SK-N-MC (cell line): ENCODE results near the gene CD248.
"Not testable (repeated sequence)": the region's sequence is repeated elsewhere in the genome, so short reads cannot be mapped to it uniquely, and the experiment has no call there.

Source experiments
- DNase-seq: peaks from one replicate; pipeline ENCODE4 v3.0.0-alpha.2; 2011; ENCODE audit warnings: low read depth, low spot score
- H3K27ac ChIP-seq: fragments of 200-600 bp; sonication (generic); 2 replicates; pipeline ENCODE4 v1.5.1; 2016; ENCODE audit warnings: mixed run types
- H3K36me3 ChIP-seq: fragments of 200-600 bp; sonication (generic); 2 replicates; pipeline ENCODE4 v1.6.1; 2017; ENCODE audit warnings: antibody characterized with exemption, low read length, mixed read lengths; ENCODE audit not compliant: insufficient read depth
- H3K4me3 ChIP-seq: fragments of 200-600 bp; sonication (generic); 2 replicates; pipeline ENCODE4 v1.5.1; 2016
- H3K9ac ChIP-seq: fragments of 200-600 bp; sonication (generic); 2 replicates; pipeline ENCODE4 v1.8.0; 2017; ENCODE audit warnings: mixed run types, mixed read lengths; ENCODE audit not compliant: insufficient read length
- H3K9me3 ChIP-seq: fragments of 200-600 bp; sonication (generic); 2 replicates; pipeline ENCODE4 v1.6.1; 2017; ENCODE audit warnings: low read depth, mild to moderate bottlenecking, antibody characterized with exemption, low read length, moderate library complexity, mixed read lengths
- EZH2 ChIP-seq: fragments of 200-600 bp; sonication (generic); IDR thresholded peaks from one replicate; pipeline ENCODE4 v1.6.1; 2017; ENCODE audit warnings: antibody characterized with exemption
- FOXP2 ChIP-seq: optimal IDR thresholded peaks from 2 replicates; pipeline ENCODE3; 2011; ENCODE audit warnings: mild to moderate bottlenecking, moderate library complexity; ENCODE audit not compliant: insufficient read depth; ENCODE audit errors: extremely low read length, control extremely low read depth
- POLR2AphosphoS5 ChIP-seq: IDR thresholded peaks from 2 replicates; pipeline ENCODE4 v1.6.1; 2012; ENCODE audit warnings: mild to moderate bottlenecking, low read depth, low read length, borderline replicate concordance

The CD248 gene

GRCh38 chr11:66360406-66361073 is 43.7 kb upstream of the CD248 start:
- Histone ChIP-seq H3K9ac (no peak overlapping the region), H3K36me3 (peaks cover 17% of the 10 kb centered on the region), H3K27ac (no peak overlapping the region), H3K4me3 (no peak overlapping the region), H3K9me3 (no peaks in the 10 kb centered on the region)
- no peak for TF ChIP-seq EZH2
- TF ChIP-seq FOXP2, result no peak
- TF ChIP-seq POLR2AphosphoS5, result no peak; the same call in 1 of the 2 replicates
- DNase-seq, result no peak

- peak; percentile 12; the same call in 1 of the 2 replicates for TF ChIP-seq POLR2AphosphoS5
- no peak for TF ChIP-seq FOXP2
- no peak for TF ChIP-seq EZH2
Observed at GRCh38 chr11:66359662-66360087, 42.8 kb upstream of the CD248 start.

GRCh38 chr11:66350560-66351235 is 33.9 kb upstream of the CD248 start:
- not testable (repeated sequence) for DNase-seq, H3K4me3 ChIP-seq, H3K9me3 ChIP-seq, H3K36me3 ChIP-seq
- Histone ChIP-seq H3K9ac (peak overlapping the region; percentile 15), H3K27ac (0 out of 2 replicates have a peak overlapping the region, but pooled peaks have one; percentile 34)

More at GRCh38 chr11:66359662-66360087, 42.8 kb upstream of the CD248 start:
- Histone ChIP-seq H3K9me3 (no peaks in the 10 kb centered on the region), H3K27ac (no peak overlapping the region), H3K4me3 (no peak overlapping the region), H3K9ac (no peak overlapping the region), H3K36me3 (peaks cover 10% of the 10 kb centered on the region)
- DNase-seq, result no peak

- Histone ChIP-seq H3K9me3 (no peaks in the 10 kb centered on the region), H3K36me3 (peaks cover 2% of the 10 kb centered on the region; the same call in 1 of the 2 replicates), H3K9ac (no peak overlapping the region), H3K4me3 (no peak overlapping the region), H3K27ac (0 out of 2 replicates have a peak overlapping the region, but pooled peaks have one; percentile 36)
- no peak for DNase-seq
- TF ChIP-seq EZH2, result no peak
- TF ChIP-seq POLR2AphosphoS5, result no peak
- TF ChIP-seq FOXP2, result no peak
Observed at GRCh38 chr11:66349084-66349386, 32.2 kb upstream of the CD248 start.

- DNase-seq, result peak; percentile 78
- Histone ChIP-seq H3K9ac (peak within 1 kb of the TSS; percentile 90), H3K36me3 (no peaks in the 10 kb centered on the region), H3K9me3 (no peaks in the 10 kb centered on the region), H3K27ac (peak within 1 kb of the TSS; percentile 88), H3K4me3 (peak within 1 kb of the TSS; percentile 96)
- TF ChIP-seq POLR2AphosphoS5 (peak; percentile 76), EZH2 (no peak)
Observed at GRCh38 chr11:66347425-66348276, 30.8 kb upstream of the CD248 start, which contains the start of gene B4GAT1. TSS of gene B4GAT1 (minus strand) at chr11:66347629. CDS start at chr11:66347545, 84 bp downstream.

- Histone ChIP-seq H3K36me3 (no peaks in the 10 kb centered on the region; the same call in 1 of the 2 replicates), H3K4me3 (peak overlapping the region; percentile 96), H3K9ac (peak overlapping the region; percentile 90), H3K9me3 (no peaks in the 10 kb centered on the region), H3K27ac (peak overlapping the region; percentile 32; the same call in 1 of the 2 replicates)
- no peak for DNase-seq
- TF ChIP-seq EZH2, result no peak
- TF ChIP-seq FOXP2, result no peak
- no peak for TF ChIP-seq POLR2AphosphoS5
Observed at GRCh38 chr11:66346476-66347424, 29.9 kb upstream of the CD248 start.

GRCh38 chr11:66345316-66345649 is 28.4 kb upstream of the CD248 start:
- peak overlapping the region; percentile 96 for H3K4me3 ChIP-seq
- H3K9ac ChIP-seq, result peak overlapping the region; percentile 89
- H3K27ac ChIP-seq, result peak overlapping the region; percentile 84
- TF ChIP-seq FOXP2 (no peak), EZH2 (no peak), POLR2AphosphoS5 (no peak; the same call in 1 of the 2 replicates)
- H3K9me3 ChIP-seq, result no peaks in the 10 kb centered on the region
- H3K36me3 ChIP-seq, result peaks cover 3% of the 10 kb centered on the region; the same call in 1 of the 2 replicates
- DNase-seq, result no peak
